ENCODE measurements around the gene RFNG.

The RFNG gene

DNA sequence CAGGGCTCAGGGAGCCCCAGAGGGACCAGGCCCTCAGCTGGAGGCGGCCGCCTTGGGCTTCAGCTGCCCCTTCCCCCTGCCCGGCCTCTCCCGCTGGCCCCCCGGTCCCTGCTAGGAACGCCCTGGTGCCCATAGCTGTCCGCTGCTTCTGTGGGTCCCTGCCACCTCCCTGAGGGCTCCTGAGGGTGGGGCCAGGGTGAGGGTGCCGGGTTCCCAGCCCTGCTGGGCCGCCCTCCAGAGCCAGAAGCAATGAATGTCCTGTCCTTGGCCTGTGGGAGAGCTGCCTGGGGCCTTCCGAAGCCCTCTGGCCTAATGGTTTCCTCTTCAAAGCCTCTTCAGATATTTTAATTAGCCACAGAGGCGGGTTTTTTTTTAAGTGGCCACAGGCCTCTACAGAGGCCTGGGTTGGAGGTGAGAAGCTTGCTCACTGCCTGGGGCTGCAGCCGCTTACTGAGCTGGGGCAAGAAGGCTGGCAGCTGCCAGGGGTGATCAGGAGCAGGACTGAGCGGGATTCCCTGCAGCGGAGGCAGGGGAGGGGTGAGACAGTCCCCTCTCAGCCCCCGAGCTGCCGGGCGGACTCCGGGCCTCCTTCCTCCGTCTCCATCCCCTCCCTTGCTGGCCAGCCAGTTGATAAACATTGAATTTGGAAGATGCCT, 38.8 kb downstream of the RFNG start:
- H3K9ac ChIP-seq (ENCODE audit: low read length): peak overlapping the region; percentile 50
- H3K9me3 ChIP-seq (ENCODE audit: control insufficient read depth, insufficient read depth, low read depth, low read length): no peaks in the 10 kb centered on the region
- peaks cover 5% of the 10 kb centered on the region for H3K36me3 ChIP-seq (ENCODE audit: control insufficient read depth, insufficient read depth, low read length)
- peak overlapping the region; percentile 61; the same call in 1 of the 2 replicates for H3K27ac ChIP-seq (ENCODE audit: low read depth, low read length)
- H3K4me1 ChIP-seq (ENCODE audit: control insufficient read depth, insufficient read depth, low read length): peaks cover 16% of the 10 kb centered on the region; the same call in 1 of the 2 replicates
- H3K4me3 ChIP-seq (ENCODE audit: low read depth, low read length): no peak overlapping the region
- no peaks in the 10 kb centered on the region for H3K27me3 ChIP-seq (ENCODE audit: control insufficient read depth, insufficient read depth, low read length)

DNA sequence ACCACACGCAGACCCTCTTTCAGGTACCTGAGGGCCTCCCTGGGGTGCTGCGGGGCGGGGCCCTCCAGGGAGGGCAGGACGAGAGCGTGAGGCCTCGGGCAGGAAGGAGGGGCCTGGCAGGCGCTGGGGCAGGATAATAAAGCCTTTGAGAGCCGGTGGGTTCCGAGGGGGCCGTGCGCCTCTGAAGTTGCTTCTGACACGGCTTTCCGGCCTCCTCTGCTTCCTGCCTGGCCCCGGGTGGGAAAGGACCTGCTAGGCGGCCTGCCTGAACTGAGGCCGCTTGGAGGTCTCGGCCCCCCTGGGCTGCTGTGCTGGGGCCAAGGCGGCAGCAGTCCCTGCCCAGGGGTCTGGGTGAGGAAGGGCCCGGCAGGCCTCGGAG, 39.4 kb downstream of the RFNG start:
- Histone ChIP-seq H3K36me3 (ENCODE audit: control insufficient read depth, insufficient read depth, low read length) (peaks cover under 1% of the 10 kb centered on the region), H3K4me3 (ENCODE audit: low read depth, low read length) (no peak overlapping the region), H3K9me3 (ENCODE audit: control insufficient read depth, insufficient read depth, low read depth, low read length) (no peaks in the 10 kb centered on the region), H3K9ac (ENCODE audit: low read length) (peak overlapping the region; percentile 27), H3K4me1 (ENCODE audit: control insufficient read depth, insufficient read depth, low read length) (peaks cover 16% of the 10 kb centered on the region; the same call in 1 of the 2 replicates), H3K27me3 (ENCODE audit: control insufficient read depth, insufficient read depth, low read length) (no peaks in the 10 kb centered on the region), H3K27ac (ENCODE audit: low read depth, low read length) (peak overlapping the region; percentile 61; the same call in 1 of the 2 replicates)

DNA sequence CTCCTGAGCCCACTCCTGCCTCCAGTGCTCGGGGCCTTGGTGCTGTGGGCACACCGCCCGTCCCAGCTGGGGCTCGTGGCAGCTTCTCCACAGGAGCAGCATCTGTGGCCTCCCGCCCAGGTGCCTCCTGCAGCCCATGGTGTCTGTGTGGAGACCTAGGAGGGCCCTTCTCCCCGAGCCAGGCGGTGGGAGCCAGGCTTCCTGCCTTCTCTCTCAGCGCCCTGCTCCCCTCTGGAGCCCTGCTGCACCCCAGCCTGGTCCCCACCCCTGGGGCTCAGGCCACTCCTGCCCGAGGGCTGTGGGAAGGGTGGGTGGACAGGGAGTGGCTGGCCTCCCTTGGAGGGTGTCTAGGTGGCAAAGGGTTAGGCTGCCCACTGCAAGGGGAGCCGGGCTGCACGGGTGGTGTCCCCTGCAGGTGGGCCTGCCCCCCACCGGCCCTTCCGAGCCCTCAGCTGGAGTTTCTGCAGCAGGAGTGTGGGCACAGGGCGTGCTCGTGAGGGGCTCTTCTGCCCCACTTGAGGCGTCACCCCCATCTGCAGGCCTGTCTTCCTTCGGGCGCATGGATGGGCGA, 39.9 kb downstream of the RFNG start:
- H3K27me3 ChIP-seq (ENCODE audit: control insufficient read depth, insufficient read depth, low read length): no peaks in the 10 kb centered on the region

DNA sequence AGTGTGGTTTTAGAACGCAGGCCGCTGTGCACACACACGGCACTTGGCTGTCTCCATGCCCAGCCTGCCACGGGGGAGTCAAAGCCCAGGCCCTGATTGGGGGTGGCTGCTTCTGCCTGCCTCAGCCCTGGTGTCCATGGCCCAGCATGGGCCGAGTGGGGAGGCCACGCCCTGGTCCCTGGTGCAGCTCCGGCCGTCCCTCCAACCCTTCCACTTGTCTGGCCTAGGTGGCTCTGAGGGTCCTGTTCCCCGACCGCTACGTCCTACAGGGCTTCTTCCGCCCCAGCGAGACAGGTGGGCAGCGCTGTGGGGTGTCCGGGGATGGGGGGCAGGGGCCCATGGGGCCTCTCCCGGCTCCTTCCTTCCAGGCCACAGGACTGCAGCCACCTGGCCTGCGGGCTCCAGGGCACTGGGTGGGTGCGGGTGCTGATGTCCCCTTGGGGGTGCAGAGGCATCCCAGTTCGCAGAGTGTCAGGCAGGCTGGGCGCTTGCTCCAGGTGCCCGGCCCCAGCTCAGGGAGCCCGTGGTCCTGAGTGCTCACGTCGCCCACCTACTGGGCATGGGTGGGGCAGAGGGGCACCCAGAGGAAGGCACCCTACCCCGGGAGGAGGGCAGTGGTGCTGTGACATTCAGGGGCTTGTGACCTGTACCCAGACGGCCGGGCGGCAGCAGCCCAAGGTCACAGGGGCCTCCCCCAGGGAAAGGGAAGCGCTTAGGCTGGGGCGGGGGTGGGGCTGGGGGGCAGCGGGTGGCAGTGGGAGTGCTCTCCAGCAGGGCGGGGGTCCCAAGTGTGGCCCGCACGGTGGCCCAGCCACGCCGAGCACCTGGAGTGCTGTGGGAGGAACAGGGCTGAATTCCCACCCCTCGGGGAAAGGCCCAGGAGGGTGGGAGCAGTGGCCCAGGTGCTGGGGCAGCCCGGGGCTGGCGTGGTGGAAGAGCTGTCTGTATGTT, 40.8 kb downstream of the RFNG start:
- no peak overlapping the region for H3K4me3 ChIP-seq (ENCODE audit: low read depth, low read length)
- no peaks in the 10 kb centered on the region for H3K27me3 ChIP-seq (ENCODE audit: control insufficient read depth, insufficient read depth, low read length)
- no peak overlapping the region for H3K27ac ChIP-seq (ENCODE audit: low read depth, low read length)
- H3K36me3 ChIP-seq (ENCODE audit: control insufficient read depth, insufficient read depth, low read length): no peaks in the 10 kb centered on the region; the same call in 1 of the 2 replicates
- no peak overlapping the region for H3K9ac ChIP-seq (ENCODE audit: low read length)
- H3K9me3 ChIP-seq (ENCODE audit: control insufficient read depth, insufficient read depth, low read depth, low read length): no peaks in the 10 kb centered on the region
- H3K4me1 ChIP-seq (ENCODE audit: control insufficient read depth, insufficient read depth, low read length): peaks cover 16% of the 10 kb centered on the region; the same call in 1 of the 2 replicates

More for the DNA sequence above, 39.9 kb downstream of the RFNG start:
- Histone ChIP-seq H3K9ac (ENCODE audit: low read length) (no peak overlapping the region), H3K36me3 (ENCODE audit: control insufficient read depth, insufficient read depth, low read length) (no peaks in the 10 kb centered on the region; the same call in 1 of the 2 replicates), H3K4me1 (ENCODE audit: control insufficient read depth, insufficient read depth, low read length) (peaks cover 16% of the 10 kb centered on the region; the same call in 1 of the 2 replicates), H3K4me3 (ENCODE audit: low read depth, low read length) (no peak overlapping the region), H3K9me3 (ENCODE audit: control insufficient read depth, insufficient read depth, low read depth, low read length) (no peaks in the 10 kb centered on the region), H3K27ac (ENCODE audit: low read depth, low read length) (0 out of 2 replicates have a peak overlapping the region, but pooled peaks have one; percentile 61)

DNA sequence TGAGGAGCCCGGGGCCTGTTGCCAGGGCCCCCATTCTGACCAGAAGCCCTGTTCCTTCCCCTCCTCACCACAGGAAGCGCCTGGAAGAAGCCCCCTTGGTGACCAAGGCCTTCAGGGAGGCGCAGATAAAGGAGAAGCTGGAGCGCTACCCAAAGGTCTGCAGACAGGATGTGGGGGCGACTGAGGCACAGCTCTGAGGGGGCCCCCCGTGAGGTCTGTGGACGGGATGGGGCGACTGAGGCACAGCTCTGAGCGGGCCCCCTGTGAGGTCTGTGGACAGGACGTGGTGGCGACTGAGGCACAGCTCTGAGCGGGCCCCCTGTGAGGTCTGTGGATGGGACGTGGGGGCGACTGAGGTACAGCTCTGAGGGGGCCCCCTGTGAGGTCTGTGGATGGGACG, 42.2 kb downstream of the RFNG start:
- Histone ChIP-seq H3K4me1 (ENCODE audit: control insufficient read depth, insufficient read depth, low read length) (peaks cover 16% of the 10 kb centered on the region; the same call in 1 of the 2 replicates), H3K9ac (ENCODE audit: low read length) (no peak overlapping the region), H3K27me3 (ENCODE audit: control insufficient read depth, insufficient read depth, low read length) (no peaks in the 10 kb centered on the region), H3K9me3 (ENCODE audit: control insufficient read depth, insufficient read depth, low read depth, low read length) (no peaks in the 10 kb centered on the region), H3K4me3 (ENCODE audit: low read depth, low read length) (no peak overlapping the region), H3K36me3 (ENCODE audit: control insufficient read depth, insufficient read depth, low read length) (no peaks in the 10 kb centered on the region; the same call in 1 of the 2 replicates), H3K27ac (ENCODE audit: low read depth, low read length) (no peak overlapping the region)

DNA sequence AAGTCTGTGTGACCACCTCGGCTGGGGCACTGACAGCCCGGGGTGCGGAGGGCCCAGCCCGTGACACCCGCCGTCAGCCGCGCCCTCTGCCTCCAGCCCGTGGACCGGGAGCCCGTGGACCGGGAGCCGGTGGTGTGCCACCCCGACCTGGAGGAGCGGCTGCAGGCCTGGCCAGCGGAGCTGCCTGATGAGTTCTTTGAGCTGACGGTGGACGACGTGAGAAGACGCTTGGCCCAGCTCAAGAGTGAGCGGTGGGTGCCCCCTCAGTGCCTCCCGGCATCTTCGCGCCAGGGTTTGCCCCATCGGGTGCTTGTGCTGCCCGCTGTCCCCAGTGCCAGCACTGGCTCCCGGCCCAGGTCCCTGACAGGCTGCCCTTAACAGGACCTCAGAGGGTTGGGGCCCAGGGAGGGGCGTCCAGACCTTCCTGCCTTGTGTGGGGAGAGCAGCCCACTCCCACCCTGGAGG, 42.6 kb downstream of the RFNG start:
- no peaks in the 10 kb centered on the region; the same call in 1 of the 2 replicates for H3K36me3 ChIP-seq (ENCODE audit: control insufficient read depth, insufficient read depth, low read length)
- no peaks in the 10 kb centered on the region for H3K27me3 ChIP-seq (ENCODE audit: control insufficient read depth, insufficient read depth, low read length)
- peaks cover 16% of the 10 kb centered on the region; the same call in 1 of the 2 replicates for H3K4me1 ChIP-seq (ENCODE audit: control insufficient read depth, insufficient read depth, low read length)
- H3K4me3 ChIP-seq (ENCODE audit: low read depth, low read length): no peak overlapping the region
- H3K9ac ChIP-seq (ENCODE audit: low read length): no peak overlapping the region
- no peak overlapping the region for H3K27ac ChIP-seq (ENCODE audit: low read depth, low read length)
- H3K9me3 ChIP-seq (ENCODE audit: control insufficient read depth, insufficient read depth, low read depth, low read length): no peaks in the 10 kb centered on the region

DNA sequence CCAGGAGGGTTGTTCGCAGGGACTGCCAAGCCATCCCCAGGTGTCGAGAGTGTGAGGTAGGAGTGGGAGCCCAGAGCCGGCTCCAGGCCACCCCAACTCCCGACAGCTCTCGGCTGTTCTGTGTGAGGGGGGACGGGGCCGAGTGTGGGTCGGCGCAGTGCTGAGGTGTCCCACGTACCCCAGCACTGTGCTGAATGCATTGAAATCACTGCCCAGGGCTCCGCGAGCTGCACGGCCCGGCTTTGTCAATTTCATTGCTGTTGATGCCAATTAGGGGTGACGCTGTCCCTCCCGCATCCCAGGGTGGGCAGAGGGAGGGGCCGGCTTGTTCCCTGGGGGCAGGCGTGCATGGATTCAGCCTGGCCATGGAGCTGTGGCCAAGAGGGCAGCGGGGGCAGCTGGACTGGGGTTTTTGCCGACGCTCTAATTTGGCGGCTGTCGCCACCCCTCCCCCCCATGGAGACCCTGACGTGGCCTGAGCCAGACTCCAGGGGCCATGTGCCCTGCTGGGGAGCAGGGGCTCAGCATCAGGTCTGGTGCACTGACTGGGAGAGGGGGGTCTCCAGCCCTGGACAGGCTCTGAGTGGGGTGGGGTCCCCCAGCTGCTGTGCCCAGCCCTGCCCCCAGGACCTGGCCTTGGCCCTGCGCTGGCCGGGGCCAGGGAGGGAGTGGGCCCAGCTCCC, 43.2 kb downstream of the RFNG start:
- Histone ChIP-seq H3K9me3 (ENCODE audit: control insufficient read depth, insufficient read depth, low read depth, low read length) (no peaks in the 10 kb centered on the region), H3K4me1 (ENCODE audit: control insufficient read depth, insufficient read depth, low read length) (peaks cover 19% of the 10 kb centered on the region; the same call in 1 of the 2 replicates), H3K27ac (ENCODE audit: low read depth, low read length) (no peak overlapping the region), H3K36me3 (ENCODE audit: control insufficient read depth, insufficient read depth, low read length) (no peaks in the 10 kb centered on the region; the same call in 1 of the 2 replicates), H3K4me3 (ENCODE audit: low read depth, low read length) (no peak overlapping the region), H3K27me3 (ENCODE audit: control insufficient read depth, insufficient read depth, low read length) (no peaks in the 10 kb centered on the region), H3K9ac (ENCODE audit: low read length) (no peak overlapping the region)

DNA sequence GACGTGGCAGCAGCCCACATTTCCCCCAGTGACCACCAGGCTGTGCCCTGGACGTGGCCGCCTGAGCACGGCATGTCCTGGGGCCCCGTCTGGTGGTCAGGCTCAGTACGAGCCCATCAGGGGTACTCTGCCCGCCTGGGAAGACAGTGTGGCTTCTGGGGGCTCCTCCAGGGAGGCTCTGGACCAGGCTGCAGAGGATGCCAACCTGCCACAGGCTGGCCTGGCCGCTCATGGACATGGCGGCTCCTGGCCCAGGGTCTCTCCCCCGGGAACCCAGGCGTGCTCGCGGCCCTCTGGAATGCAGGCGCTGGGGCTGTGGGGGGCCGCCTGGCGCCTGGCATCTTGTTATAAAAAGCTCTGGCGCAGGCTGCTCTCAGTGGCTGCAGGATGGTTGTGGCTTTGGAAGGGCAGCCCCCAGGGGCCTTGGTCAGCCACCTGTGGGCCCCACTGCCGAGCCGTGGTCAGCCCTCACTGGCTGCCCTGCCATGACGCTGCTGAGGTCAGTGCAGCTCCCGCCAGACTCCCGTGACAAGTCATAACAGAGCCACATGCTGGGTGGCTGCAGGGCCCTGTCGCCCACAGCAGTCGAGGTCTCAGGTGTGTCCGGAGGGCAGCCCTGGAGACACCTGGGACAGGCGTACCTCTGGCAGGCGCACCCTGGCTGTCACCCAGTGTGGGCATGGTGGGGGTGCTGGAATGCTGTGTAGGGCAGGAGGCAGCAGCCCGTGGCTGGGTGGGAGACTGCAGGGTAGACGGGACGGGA, 43.9 kb downstream of the RFNG start:
- H3K4me3 ChIP-seq (ENCODE audit: low read depth, low read length): no peak overlapping the region
- no peaks in the 10 kb centered on the region; the same call in 1 of the 2 replicates for H3K36me3 ChIP-seq (ENCODE audit: control insufficient read depth, insufficient read depth, low read length)
- peaks cover 15% of the 10 kb centered on the region; the same call in 1 of the 2 replicates for H3K4me1 ChIP-seq (ENCODE audit: control insufficient read depth, insufficient read depth, low read length)
- no peaks in the 10 kb centered on the region for H3K9me3 ChIP-seq (ENCODE audit: control insufficient read depth, insufficient read depth, low read depth, low read length)
- no peaks in the 10 kb centered on the region for H3K27me3 ChIP-seq (ENCODE audit: control insufficient read depth, insufficient read depth, low read length)
- no peak overlapping the region for H3K9ac ChIP-seq (ENCODE audit: low read length)
- H3K27ac ChIP-seq (ENCODE audit: low read depth, low read length): no peak overlapping the region

DNA sequence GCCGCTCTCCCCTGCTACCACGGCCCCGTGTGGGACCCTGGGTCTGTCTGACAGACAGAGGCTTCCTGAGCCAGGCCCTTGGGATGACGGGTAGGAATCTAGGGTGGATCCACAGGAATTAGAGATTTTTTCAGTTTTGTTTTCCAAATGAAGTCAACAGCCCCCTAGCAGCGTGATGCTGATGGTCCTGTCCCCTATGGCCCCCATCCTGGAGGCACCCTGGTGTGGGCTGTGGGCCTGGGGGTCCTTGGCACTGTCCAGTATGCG, 44.5 kb downstream of the RFNG start:
- Histone ChIP-seq H3K9me3 (ENCODE audit: control insufficient read depth, insufficient read depth, low read depth, low read length) (no peaks in the 10 kb centered on the region), H3K4me1 (ENCODE audit: control insufficient read depth, insufficient read depth, low read length) (peaks cover 9% of the 10 kb centered on the region; the same call in 1 of the 2 replicates), H3K27ac (ENCODE audit: low read depth, low read length) (no peak overlapping the region), H3K9ac (ENCODE audit: low read length) (no peak overlapping the region), H3K36me3 (ENCODE audit: control insufficient read depth, insufficient read depth, low read length) (no peaks in the 10 kb centered on the region; the same call in 1 of the 2 replicates), H3K27me3 (ENCODE audit: control insufficient read depth, insufficient read depth, low read length) (no peaks in the 10 kb centered on the region), H3K4me3 (ENCODE audit: low read depth, low read length) (no peak overlapping the region)
